ENCODE measurements around the gene PRELID1.

PRELID1 gene

GRCh38 chr5:177314376-177315342 lies 11.1 kb downstream of the PRELID1 start:
- TF ChIP-seq CTCF (IDR thresholded peaks at IDR 0.05; ENCODE audit: borderline replicate concordance, insufficient read depth, low read depth, low read length), result no peak
- H3K4me3 ChIP-seq (ENCODE audit: low read depth, low read length), result no peak overlapping the region

GRCh38 chr5:177315411-177315810 lies 11.8 kb downstream of the PRELID1 start:
- H3K4me3 ChIP-seq (ENCODE audit: low read depth, low read length), result no peak overlapping the region
- TF ChIP-seq CTCF (IDR thresholded peaks at IDR 0.05; ENCODE audit: borderline replicate concordance, insufficient read depth, low read depth, low read length), result no peak

- H3K4me3 ChIP-seq (ENCODE audit: low read depth, low read length), result no peak overlapping the region
- no peak for TF ChIP-seq CTCF (IDR thresholded peaks at IDR 0.05; ENCODE audit: borderline replicate concordance, insufficient read depth, low read depth, low read length)
Measured at GRCh38 chr5:177316005-177316404, 12.4 kb downstream of the PRELID1 start.

GRCh38 chr5:177317959-177318377 lies 14.4 kb downstream of the PRELID1 start:
- no peak overlapping the region for H3K4me3 ChIP-seq (ENCODE audit: low read depth, low read length)
- TF ChIP-seq CTCF (IDR thresholded peaks at IDR 0.05; ENCODE audit: borderline replicate concordance, insufficient read depth, low read depth, low read length), result peak; percentile 83

GRCh38 chr5:177319913-177320588 lies 16.5 kb downstream of the PRELID1 start:
- no peak for TF ChIP-seq CTCF (IDR thresholded peaks at IDR 0.05; ENCODE audit: borderline replicate concordance, insufficient read depth, low read depth, low read length)
- H3K4me3 ChIP-seq (ENCODE audit: low read depth, low read length), result no peak overlapping the region

GRCh38 chr5:177320879-177321278 lies 17.3 kb downstream of the PRELID1 start:
- no peak overlapping the region for H3K4me3 ChIP-seq (ENCODE audit: low read depth, low read length)
- no peak for TF ChIP-seq CTCF (IDR thresholded peaks at IDR 0.05; ENCODE audit: borderline replicate concordance, insufficient read depth, low read depth, low read length)
